Dermis blood vessel endothelial cell (primary cell): ENCODE results near the gene TAT. TPM values are rescaled to one million over a fixed set of nuclear protein-coding genes. Genes with fewer than 3 reads are reported as not detected.

Experiments
- DNase-seq: peaks from one replicate; pipeline ENCODE4 v3.0.0; 2010
- total RNA-seq: library from RNA; depleted of rRNA; stranded (reverse); fragments of >200 nt; gene quantifications from 2 replicates; pipeline ENCODE4 v1.2.3, GENCODE V29; 2014

TAT gene
- total RNA-seq, 1 donor from 2014 or later = not detected

DNA sequence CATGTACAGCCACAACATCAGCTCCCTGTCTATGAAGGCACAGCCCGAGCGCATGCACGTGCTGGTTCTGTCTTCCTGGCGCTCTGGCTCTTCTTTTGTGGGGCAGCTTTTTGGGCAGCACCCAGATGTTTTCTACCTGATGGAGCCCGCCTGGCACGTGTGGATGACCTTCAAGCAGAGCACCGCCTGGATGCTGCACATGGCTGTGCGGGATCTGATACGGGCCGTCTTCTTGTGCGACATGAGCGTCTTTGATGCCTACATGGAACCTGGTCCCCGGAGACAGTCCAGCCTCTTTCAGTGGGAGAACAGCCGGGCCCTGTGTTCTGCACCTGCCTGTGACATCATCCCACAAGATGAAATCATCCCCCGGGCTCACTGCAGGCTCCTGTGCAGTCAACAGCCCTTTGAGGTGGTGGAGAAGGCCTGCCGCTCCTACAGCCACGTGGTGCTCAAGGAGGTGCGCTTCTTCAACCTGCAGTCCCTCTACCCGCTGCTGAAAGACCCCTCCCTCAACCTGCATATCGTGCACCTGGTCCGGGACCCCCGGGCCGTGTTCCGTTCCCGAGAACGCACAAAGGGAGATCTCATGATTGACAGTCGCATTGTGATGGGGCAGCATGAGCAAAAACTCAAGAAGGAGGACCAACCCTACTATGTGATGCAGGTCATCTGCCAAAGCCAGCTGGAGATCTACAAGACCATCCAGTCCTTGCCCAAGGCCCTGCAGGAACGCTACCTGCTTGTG is 40.0 kb downstream of the TAT start:
- DNase-seq = no peak

GRCh38 chr16:71532366-71532765 is 44.5 kb downstream of the TAT start:
- DNase-seq = no peak

DNA sequence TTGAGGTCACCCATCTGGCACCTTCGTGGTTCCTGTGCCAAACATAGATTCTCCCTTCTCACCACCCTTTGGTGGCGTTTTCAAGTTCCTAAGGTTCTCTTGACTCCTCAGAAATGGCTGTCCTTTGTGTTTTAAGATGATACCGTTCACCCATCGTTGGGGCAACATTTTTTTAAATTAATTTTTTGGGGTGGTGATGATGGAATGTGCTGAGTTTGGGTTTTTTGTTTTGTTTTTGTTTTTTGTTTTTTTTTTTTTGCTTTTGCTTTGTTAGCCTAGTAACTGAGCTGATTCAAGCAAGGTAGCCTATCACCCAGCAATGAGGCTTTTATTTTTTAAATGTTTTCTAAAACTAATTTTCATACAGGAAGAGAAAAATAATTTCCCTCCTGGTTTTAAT is 48.0 kb downstream of the TAT start:
- DNase-seq = no peak

DNA sequence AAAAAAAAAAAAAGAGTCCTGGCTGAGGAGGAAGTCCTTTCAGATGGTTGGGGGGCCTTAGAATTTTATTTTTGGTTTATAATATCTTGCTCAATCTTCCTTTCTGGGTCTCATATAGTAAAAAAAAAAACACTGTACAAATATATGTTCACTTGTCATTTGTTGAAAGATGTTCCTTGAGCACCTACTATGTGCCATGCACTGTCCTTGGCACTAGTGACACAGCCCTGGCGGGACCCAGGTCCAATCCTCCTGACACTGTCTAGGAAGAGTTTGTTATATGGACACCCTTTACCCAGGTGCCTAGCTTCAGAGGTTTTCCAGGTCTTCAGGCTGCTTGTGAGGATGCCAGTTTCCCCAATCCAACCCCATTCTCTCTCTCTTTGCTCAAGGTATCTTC is 48.6 kb downstream of the TAT start:
- no peak for DNase-seq

DNA sequence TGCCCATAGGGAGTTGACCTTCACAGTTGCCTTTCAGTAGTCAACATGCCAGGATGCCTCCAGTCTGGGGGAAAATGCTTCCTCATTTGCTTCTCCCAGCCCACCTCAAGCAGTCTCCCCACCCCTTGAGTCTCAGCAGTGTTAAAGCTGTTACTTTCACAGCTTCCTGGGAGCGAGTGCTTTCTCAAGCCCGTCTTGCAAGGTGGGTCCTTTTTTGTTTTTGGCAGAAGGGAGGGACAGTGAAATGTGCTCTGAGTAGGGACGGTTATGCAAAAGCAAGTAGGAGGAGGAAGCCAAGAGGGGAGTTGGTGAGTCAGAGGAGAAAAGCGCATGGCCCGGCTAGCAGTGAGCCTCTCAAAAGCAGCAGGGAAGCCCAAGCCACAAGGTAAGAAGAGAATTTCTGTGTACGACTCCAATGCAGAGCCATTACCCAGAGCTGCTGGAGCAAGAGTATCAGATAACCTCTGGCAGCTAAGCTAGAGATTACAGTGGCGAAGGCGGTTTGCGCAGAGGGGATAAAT is 50.7 kb downstream of the TAT start, which contains the start of gene CHST4:
TSS of gene CHST4 (plus strand) at position 316 of the 521 bp plus-strand sequence. CDS start 10,252 bp downstream, outside the sequence.
- no peak for DNase-seq

DNA sequence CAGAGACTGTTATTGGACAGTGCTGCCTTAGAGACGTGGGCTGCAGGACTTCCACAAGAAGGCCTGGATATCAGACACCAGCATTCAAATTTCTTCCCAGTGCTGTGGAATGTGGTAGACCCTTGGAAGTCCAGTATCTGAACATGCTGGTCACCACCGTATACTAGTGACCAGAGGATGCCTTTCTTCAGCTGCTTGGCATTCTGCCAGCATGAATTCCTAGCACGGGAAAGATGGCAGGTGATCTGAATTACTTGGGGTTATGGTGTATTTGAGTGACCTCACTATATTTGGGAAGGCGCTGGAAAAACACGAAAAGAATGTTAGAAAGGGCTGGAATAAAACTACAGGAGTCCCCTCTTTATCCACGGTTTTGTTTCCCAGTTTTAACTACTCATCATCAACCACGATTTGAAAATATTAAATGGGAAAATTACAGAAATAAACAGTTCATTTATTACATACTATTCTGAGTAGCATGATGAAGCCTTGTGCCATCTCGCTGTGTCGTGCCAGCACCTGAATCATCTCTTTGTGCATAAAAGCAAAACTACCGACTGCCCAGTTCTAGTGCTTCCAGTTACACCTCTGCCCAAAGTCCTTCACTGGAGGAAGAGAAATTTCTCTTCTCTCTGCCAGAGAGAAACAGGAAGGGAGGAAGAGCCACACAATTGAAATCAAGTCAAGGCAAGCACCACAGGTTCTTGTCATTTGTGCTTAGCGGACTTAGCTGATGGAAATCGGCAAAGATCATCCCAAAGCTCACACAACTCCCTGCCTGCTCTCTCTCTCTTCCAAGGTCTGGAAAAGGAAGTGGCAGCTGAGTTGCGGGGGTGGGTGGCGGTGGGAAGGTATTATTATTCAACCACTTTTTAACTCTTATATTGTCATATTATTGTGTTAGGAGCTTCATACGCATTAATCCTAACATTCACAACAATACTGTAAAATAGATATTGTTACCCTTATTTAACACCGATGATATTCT is 52.0 kb downstream of the TAT start:
- DNase-seq = no peak

DNA sequence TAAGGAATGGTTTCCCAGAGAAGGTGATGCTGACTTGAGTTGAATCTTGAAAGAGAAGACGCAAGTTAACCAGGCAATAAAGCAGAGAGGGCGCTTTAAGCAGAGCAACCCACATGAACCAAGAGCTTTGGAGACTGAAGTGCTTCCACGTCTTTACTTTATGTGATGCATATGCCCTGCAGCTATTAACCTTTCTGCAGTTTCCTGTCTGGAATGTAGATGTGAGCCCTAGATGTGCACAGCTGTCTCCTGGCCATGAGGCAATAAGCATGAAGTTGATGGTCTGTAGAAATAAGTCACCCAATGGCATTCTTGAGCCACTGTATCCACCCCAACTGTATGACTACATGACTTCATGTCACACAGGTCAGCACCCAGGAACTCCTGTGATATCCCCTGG is 56.3 kb downstream of the TAT start:
- no peak for DNase-seq

Other genes with a start within 250 kb of the TAT start
- gene CALB2, start 218.4 kb downstream of the TAT start, total RNA-seq = not detected in 2 replicates
- gene TLE7, start 135.0 kb downstream of the TAT start, total RNA-seq = not detected in 2 replicates
- 5.1 and 5.6 TPM in 2 replicates for gene ZNF23, start 114.8 kb downstream of the TAT start, total RNA-seq
- 1.2 and 1.5 TPM in 2 replicates for gene ZNF19, start 87.8 kb downstream of the TAT start, total RNA-seq
- not detected in 2 replicates for gene CHST4, start 50.7 kb downstream of the TAT start, total RNA-seq
- not detected in 2 replicates for gene MARVELD3, start 49.1 kb upstream of the TAT start, total RNA-seq
- gene PHLPP2, start 147.6 kb upstream of the TAT start, total RNA-seq = 9.0 and 10.5 TPM in 2 replicates
- 69.1 and 92.3 TPM in 2 replicates for gene AP1G1, start 231.7 kb upstream of the TAT start, total RNA-seq